ENCODE results near the gene PLA2G2F. TPM values are rescaled to one million over a fixed set of nuclear protein-coding genes. Genes with fewer than 3 reads are reported as not detected.

PLA2G2F gene
- polyA plus RNA-seq, result not detected

- no peak for DNase-seq
- no peak within 1 kb of the TSS for H3K27ac Mint-ChIP-seq
- H3K4me1 Mint-ChIP-seq, result no peaks in the 10 kb centered on the region
- peaks cover 2 to 3% (median 2%) of the 10 kb centered on the region in 3 donors for H3K27me3 Mint-ChIP-seq (ENCODE audit: low read depth in 3 of 3)
- no peaks in the 10 kb centered on the region for H3K36me3 Mint-ChIP-seq
- H3K9me3 Mint-ChIP-seq, result no peaks in the 10 kb centered on the region
- no peak within 1 kb of the TSS for H3K4me3 Mint-ChIP-seq
Measured at GRCh38 chr1:20138961-20139550, at the start of gene PLA2G2F. Gene PLA2G2F (plus strand): TSS chr1:20139323. CDS start chr1:20139428, 105 bp downstream.

GRCh38 chr1:20089328-20090077 is 49.6 kb upstream of the PLA2G2F start:
- H3K27ac Mint-ChIP-seq, result no peak overlapping the region
- no peaks in the 10 kb centered on the region for H3K4me1 Mint-ChIP-seq
- no peak for DNase-seq
- H3K9me3 Mint-ChIP-seq, result no peaks in the 10 kb centered on the region
- no peak overlapping the region for H3K4me3 Mint-ChIP-seq
- H3K27me3 Mint-ChIP-seq (ENCODE audit: low read depth in 3 of 3), result peaks cover 1 to 12% (median 10%) of the 10 kb centered on the region in 3 donors
- no peaks in the 10 kb centered on the region for H3K36me3 Mint-ChIP-seq

- no peaks in the 10 kb centered on the region for H3K9me3 Mint-ChIP-seq
- H3K27me3 Mint-ChIP-seq (ENCODE audit: low read depth in 3 of 3), result peaks cover 1 to 12% (median 10%) of the 10 kb centered on the region in 3 donors
- H3K27ac Mint-ChIP-seq, result no peak overlapping the region
- H3K36me3 Mint-ChIP-seq, result no peaks in the 10 kb centered on the region
- H3K4me3 Mint-ChIP-seq, result no peak overlapping the region
- DNase-seq, result no peak
- H3K4me1 Mint-ChIP-seq, result no peaks in the 10 kb centered on the region
Measured at GRCh38 chr1:20090119-20090518, 49.0 kb upstream of the PLA2G2F start.

GRCh38 chr1:20090641-20091040 is 48.5 kb upstream of the PLA2G2F start:
- Mint-ChIP-seq H3K4me1 (no peaks in the 10 kb centered on the region), H3K36me3 (no peaks in the 10 kb centered on the region), H3K27ac (no peak overlapping the region), H3K4me3 (no peak overlapping the region), H3K27me3 (ENCODE audit: low read depth in 3 of 3) (peaks cover 1 to 12% (median 10%) of the 10 kb centered on the region in 3 donors), H3K9me3 (no peaks in the 10 kb centered on the region)
- DNase-seq, result no peak

- no peaks in the 10 kb centered on the region for H3K4me1 Mint-ChIP-seq
- no peak overlapping the region for H3K4me3 Mint-ChIP-seq
- H3K27ac Mint-ChIP-seq, result no peak overlapping the region
- H3K27me3 Mint-ChIP-seq (ENCODE audit: low read depth in 3 of 3), result peaks cover 4 to 7% (median 7%) of the 10 kb centered on the region in 3 donors
- H3K9me3 Mint-ChIP-seq, result no peaks in the 10 kb centered on the region
- DNase-seq, result no peak
- no peaks in the 10 kb centered on the region for H3K36me3 Mint-ChIP-seq
Measured at GRCh38 chr1:20093303-20093702, 45.8 kb upstream of the PLA2G2F start.

GRCh38 chr1:20093940-20094391 is 45.2 kb upstream of the PLA2G2F start:
- no peak for DNase-seq
- Mint-ChIP-seq H3K27me3 (ENCODE audit: low read depth in 3 of 3) (peaks cover 4 to 7% (median 7%) of the 10 kb centered on the region in 3 donors), H3K9me3 (no peaks in the 10 kb centered on the region), H3K27ac (no peak overlapping the region), H3K4me3 (no peak overlapping the region), H3K4me1 (no peaks in the 10 kb centered on the region), H3K36me3 (no peaks in the 10 kb centered on the region)

GRCh38 chr1:20095564-20096434 is 43.3 kb upstream of the PLA2G2F start:
- no peaks in the 10 kb centered on the region for H3K9me3 Mint-ChIP-seq
- peaks cover 3 to 5% (median 4%) of the 10 kb centered on the region in 3 donors for H3K27me3 Mint-ChIP-seq (ENCODE audit: low read depth in 3 of 3)
- H3K27ac Mint-ChIP-seq, result no peak overlapping the region
- H3K4me3 Mint-ChIP-seq, result no peak overlapping the region
- DNase-seq, result no peak
- no peaks in the 10 kb centered on the region for H3K36me3 Mint-ChIP-seq
- no peaks in the 10 kb centered on the region for H3K4me1 Mint-ChIP-seq

- Mint-ChIP-seq H3K9me3 (no peaks in the 10 kb centered on the region), H3K4me1 (no peaks in the 10 kb centered on the region), H3K36me3 (no peaks in the 10 kb centered on the region), H3K4me3 (no peak overlapping the region), H3K27me3 (ENCODE audit: low read depth in 3 of 3) (peaks cover 3 to 4% (median 3%) of the 10 kb centered on the region in 3 donors), H3K27ac (no peak overlapping the region)
- DNase-seq, result no peak
Measured at GRCh38 chr1:20096840-20097447, 42.2 kb upstream of the PLA2G2F start.

GRCh38 chr1:20099533-20099932 is 39.6 kb upstream of the PLA2G2F start:
- Mint-ChIP-seq H3K27ac (no peak overlapping the region), H3K9me3 (no peaks in the 10 kb centered on the region), H3K36me3 (no peaks in the 10 kb centered on the region), H3K4me1 (no peaks in the 10 kb centered on the region), H3K4me3 (no peak overlapping the region), H3K27me3 (ENCODE audit: low read depth in 3 of 3) (peaks cover 0 to 3% (median 3%) of the 10 kb centered on the region in 3 donors)
- DNase-seq, result no peak

GRCh38 chr1:20100632-20101355 is 38.3 kb upstream of the PLA2G2F start:
- H3K4me1 Mint-ChIP-seq, result no peaks in the 10 kb centered on the region
- no peaks in the 10 kb centered on the region for H3K36me3 Mint-ChIP-seq
- no peaks in the 10 kb centered on the region for H3K9me3 Mint-ChIP-seq
- no peak overlapping the region for H3K27ac Mint-ChIP-seq
- peak in 1 of 3 donors; percentile 6 for DNase-seq
- H3K27me3 Mint-ChIP-seq (ENCODE audit: low read depth in 3 of 3), result peaks cover 0 to 5% (median 3%) of the 10 kb centered on the region in 3 donors
- H3K4me3 Mint-ChIP-seq, result no peak overlapping the region

- Mint-ChIP-seq H3K4me1 (no peaks in the 10 kb centered on the region), H3K27me3 (ENCODE audit: low read depth in 3 of 3) (peaks cover 0 to 6% (median 3%) of the 10 kb centered on the region in 3 donors), H3K9me3 (no peaks in the 10 kb centered on the region), H3K4me3 (no peak overlapping the region), H3K36me3 (no peaks in the 10 kb centered on the region), H3K27ac (no peak overlapping the region)
- no peak for DNase-seq
Measured at GRCh38 chr1:20102875-20103274, 36.2 kb upstream of the PLA2G2F start.

- DNase-seq, result no peak
- no peaks in the 10 kb centered on the region for H3K9me3 Mint-ChIP-seq
- peaks cover 0 to 3% (median 3%) of the 10 kb centered on the region in 3 donors for H3K27me3 Mint-ChIP-seq (ENCODE audit: low read depth in 3 of 3)
- no peaks in the 10 kb centered on the region for H3K4me1 Mint-ChIP-seq
- no peak overlapping the region for H3K4me3 Mint-ChIP-seq
- no peaks in the 10 kb centered on the region for H3K36me3 Mint-ChIP-seq
- no peak overlapping the region for H3K27ac Mint-ChIP-seq
Measured at GRCh38 chr1:20105856-20106255, 33.3 kb upstream of the PLA2G2F start.

GRCh38 chr1:20107351-20107750 is 31.8 kb upstream of the PLA2G2F start:
- Mint-ChIP-seq H3K9me3 (no peaks in the 10 kb centered on the region), H3K4me3 (no peak overlapping the region), H3K27ac (no peak overlapping the region), H3K27me3 (ENCODE audit: low read depth in 3 of 3) (peaks cover 2 to 6% (median 5%) of the 10 kb centered on the region in 3 donors), H3K36me3 (no peaks in the 10 kb centered on the region), H3K4me1 (no peaks in the 10 kb centered on the region)
- no peak for DNase-seq
